ENCODE measurements around the gene C4orf46.

C4orf46 gene

DNA sequence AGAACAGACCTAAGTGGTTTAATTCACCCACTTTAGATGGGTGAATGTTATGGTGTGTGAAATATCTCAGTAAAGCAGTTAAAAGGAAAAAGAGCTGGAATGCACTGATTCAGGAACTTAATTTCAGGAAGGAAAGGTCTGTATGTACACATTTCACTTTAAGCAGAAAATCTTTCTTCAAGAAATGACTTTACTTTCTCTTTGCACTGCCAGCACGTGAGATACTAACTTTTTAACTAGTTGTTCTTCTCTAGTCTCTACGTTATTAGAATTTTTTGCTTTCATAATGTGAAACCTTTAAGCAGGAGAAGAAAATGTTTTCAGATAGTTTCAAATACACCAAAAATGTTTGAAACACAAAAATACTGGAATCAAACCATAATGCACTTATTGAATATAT, 18.8 kb downstream of the C4orf46 start:
- no peak overlapping the region for H3K4me3 ChIP-seq (ENCODE audit: low read depth, low read length)
- H3K9me3 ChIP-seq (ENCODE audit: control insufficient read depth, insufficient read depth, low read depth, low read length), result no peaks in the 10 kb centered on the region
- H3K4me1 ChIP-seq (ENCODE audit: control insufficient read depth, insufficient read depth, low read length), result peaks cover 9% of the 10 kb centered on the region; the same call in 1 of the 2 replicates
- no peak overlapping the region for H3K27ac ChIP-seq (ENCODE audit: low read depth, low read length)
- no peaks in the 10 kb centered on the region for H3K27me3 ChIP-seq (ENCODE audit: control insufficient read depth, insufficient read depth, low read length)
- no peaks in the 10 kb centered on the region for H3K36me3 ChIP-seq (ENCODE audit: control insufficient read depth, insufficient read depth, low read length)
- no peak overlapping the region for H3K9ac ChIP-seq (ENCODE audit: low read length)

DNA sequence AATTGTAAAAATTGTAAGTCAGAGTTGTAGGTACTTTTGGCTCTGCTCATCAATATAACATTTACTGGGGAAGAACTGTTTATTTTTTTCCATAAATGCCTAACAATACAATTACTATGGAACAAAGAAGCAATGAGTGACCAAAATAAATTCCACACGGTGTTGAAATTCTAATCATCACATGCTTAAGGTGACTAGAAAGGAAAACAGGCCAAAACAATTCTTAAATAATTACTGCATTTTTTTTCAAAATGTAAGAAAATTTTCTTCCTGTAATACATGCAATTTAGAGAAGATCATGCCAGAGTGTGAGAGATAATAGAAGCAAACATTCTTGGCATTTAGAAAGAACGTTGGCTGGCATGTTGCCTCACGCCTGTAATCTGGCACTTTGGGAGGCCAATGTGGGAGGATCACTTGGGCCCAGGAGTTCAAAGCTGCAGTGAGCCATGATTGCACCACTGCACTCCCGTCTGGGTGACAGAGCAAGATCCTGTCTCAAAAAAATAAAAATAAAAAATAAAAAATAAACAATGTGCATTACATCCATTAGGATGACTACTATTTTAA, 22.5 kb downstream of the C4orf46 start:
- H3K4me3 ChIP-seq (ENCODE audit: low read depth, low read length), result no peak overlapping the region
- no peaks in the 10 kb centered on the region for H3K36me3 ChIP-seq (ENCODE audit: control insufficient read depth, insufficient read depth, low read length)
- H3K9ac ChIP-seq (ENCODE audit: low read length), result no peak overlapping the region
- no peaks in the 10 kb centered on the region for H3K9me3 ChIP-seq (ENCODE audit: control insufficient read depth, insufficient read depth, low read depth, low read length)
- no peaks in the 10 kb centered on the region for H3K4me1 ChIP-seq (ENCODE audit: control insufficient read depth, insufficient read depth, low read length)
- H3K27me3 ChIP-seq (ENCODE audit: control insufficient read depth, insufficient read depth, low read length), result no peaks in the 10 kb centered on the region
- no peak overlapping the region for H3K27ac ChIP-seq (ENCODE audit: low read depth, low read length)

DNA sequence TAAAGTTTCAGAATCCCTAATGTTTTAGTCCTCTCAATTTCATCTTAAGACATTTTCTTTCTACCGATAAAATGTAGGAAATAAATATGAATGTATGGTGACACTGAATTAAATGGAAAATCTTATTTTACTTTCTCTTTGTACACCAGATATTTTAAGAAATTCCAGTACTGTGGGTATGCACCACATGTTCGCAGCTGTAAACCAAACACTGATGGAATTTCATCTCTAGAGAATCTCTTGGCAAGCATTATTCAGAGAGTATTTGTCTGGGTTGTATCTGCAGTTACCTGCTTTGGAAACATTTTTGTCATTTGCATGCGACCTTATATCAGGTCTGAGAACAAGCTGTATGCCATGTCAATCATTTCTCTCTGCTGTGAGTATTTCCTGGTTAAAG, 26.9 kb downstream of the C4orf46 start:
- no peaks in the 10 kb centered on the region for H3K36me3 ChIP-seq (ENCODE audit: control insufficient read depth, insufficient read depth, low read length)
- H3K9me3 ChIP-seq (ENCODE audit: control insufficient read depth, insufficient read depth, low read depth, low read length), result no peaks in the 10 kb centered on the region
- no peaks in the 10 kb centered on the region for H3K27me3 ChIP-seq (ENCODE audit: control insufficient read depth, insufficient read depth, low read length)
- no peak overlapping the region for H3K27ac ChIP-seq (ENCODE audit: low read depth, low read length)
- no peaks in the 10 kb centered on the region for H3K4me1 ChIP-seq (ENCODE audit: control insufficient read depth, insufficient read depth, low read length)
- no peak overlapping the region for H3K4me3 ChIP-seq (ENCODE audit: low read depth, low read length)
- H3K9ac ChIP-seq (ENCODE audit: low read length), result no peak overlapping the region

DNA sequence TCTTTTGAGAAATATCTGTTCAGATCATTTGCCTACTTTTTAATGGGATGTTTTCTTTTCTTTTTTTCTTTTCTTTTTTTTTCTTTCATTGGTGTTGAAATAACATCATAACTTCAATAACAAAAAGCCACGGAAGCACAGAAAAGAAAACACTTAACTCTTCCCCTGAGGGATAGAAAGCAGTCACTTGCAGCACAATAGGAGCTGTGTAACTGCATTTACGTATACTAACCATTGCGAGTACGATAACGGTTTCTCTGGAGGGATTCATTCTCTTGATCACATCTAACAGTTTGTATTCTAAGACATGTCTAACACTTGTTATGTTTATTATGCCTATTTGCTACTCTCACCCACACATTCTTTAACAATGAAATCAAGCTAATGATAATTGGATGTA, 27.3 kb downstream of the C4orf46 start:
- H3K4me3 ChIP-seq (ENCODE audit: low read depth, low read length), result no peak overlapping the region
- no peaks in the 10 kb centered on the region for H3K36me3 ChIP-seq (ENCODE audit: control insufficient read depth, insufficient read depth, low read length)
- H3K27ac ChIP-seq (ENCODE audit: low read depth, low read length), result no peak overlapping the region
- H3K27me3 ChIP-seq (ENCODE audit: control insufficient read depth, insufficient read depth, low read length), result no peaks in the 10 kb centered on the region
- H3K9ac ChIP-seq (ENCODE audit: low read length), result no peak overlapping the region
- H3K9me3 ChIP-seq (ENCODE audit: control insufficient read depth, insufficient read depth, low read depth, low read length), result no peaks in the 10 kb centered on the region
- no peaks in the 10 kb centered on the region for H3K4me1 ChIP-seq (ENCODE audit: control insufficient read depth, insufficient read depth, low read length)

DNA sequence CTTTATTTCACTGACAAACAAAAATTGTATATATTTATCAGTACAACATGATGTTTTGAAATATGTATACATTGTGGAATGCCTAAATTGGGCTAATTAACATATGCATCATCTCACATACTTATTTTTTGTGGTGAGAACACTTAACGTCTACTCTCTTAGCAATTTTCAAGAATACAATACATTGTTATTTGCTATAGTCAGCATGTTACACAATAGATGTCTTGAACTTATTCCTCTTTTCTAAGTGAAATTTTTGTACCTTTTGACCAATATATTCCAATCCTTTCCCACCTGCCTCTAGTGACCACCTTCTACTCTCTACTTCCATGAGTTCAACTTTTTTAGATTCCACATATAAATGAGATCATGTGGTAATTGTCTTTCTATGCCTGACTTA, 35.1 kb downstream of the C4orf46 start:
- Histone ChIP-seq H3K36me3 (ENCODE audit: control insufficient read depth, insufficient read depth, low read length) (no peaks in the 10 kb centered on the region), H3K4me1 (ENCODE audit: control insufficient read depth, insufficient read depth, low read length) (no peaks in the 10 kb centered on the region), H3K4me3 (ENCODE audit: low read depth, low read length) (no peak overlapping the region), H3K9ac (ENCODE audit: low read length) (no peak overlapping the region), H3K9me3 (ENCODE audit: control insufficient read depth, insufficient read depth, low read depth, low read length) (no peaks in the 10 kb centered on the region), H3K27ac (ENCODE audit: low read depth, low read length) (no peak overlapping the region), H3K27me3 (ENCODE audit: control insufficient read depth, insufficient read depth, low read length) (no peaks in the 10 kb centered on the region)

DNA sequence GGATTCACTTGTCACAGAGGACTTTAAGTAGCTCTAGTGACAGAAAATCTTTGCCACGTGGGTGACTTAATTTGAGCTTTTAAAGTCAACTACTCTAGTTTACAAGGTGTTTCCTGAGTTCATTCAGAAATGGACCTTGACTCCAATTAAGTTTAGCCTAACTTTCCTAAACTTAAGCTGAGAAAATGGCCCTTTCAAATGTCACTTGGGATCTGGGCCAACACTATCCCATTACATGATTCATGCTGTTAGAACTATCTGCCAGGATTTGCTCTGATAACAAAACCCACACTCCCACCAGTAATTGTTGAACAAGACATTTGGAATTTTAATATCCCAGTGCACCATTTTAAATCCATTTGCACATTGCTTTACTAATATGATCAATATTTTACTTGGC, 40.8 kb downstream of the C4orf46 start:
- H3K9me3 ChIP-seq (ENCODE audit: control insufficient read depth, insufficient read depth, low read depth, low read length), result no peaks in the 10 kb centered on the region
- H3K4me3 ChIP-seq (ENCODE audit: low read depth, low read length), result no peak overlapping the region
- H3K9ac ChIP-seq (ENCODE audit: low read length), result no peak overlapping the region
- no peaks in the 10 kb centered on the region for H3K36me3 ChIP-seq (ENCODE audit: control insufficient read depth, insufficient read depth, low read length)
- no peaks in the 10 kb centered on the region for H3K27me3 ChIP-seq (ENCODE audit: control insufficient read depth, insufficient read depth, low read length)
- H3K4me1 ChIP-seq (ENCODE audit: control insufficient read depth, insufficient read depth, low read length), result no peaks in the 10 kb centered on the region
- no peak overlapping the region for H3K27ac ChIP-seq (ENCODE audit: low read depth, low read length)

DNA sequence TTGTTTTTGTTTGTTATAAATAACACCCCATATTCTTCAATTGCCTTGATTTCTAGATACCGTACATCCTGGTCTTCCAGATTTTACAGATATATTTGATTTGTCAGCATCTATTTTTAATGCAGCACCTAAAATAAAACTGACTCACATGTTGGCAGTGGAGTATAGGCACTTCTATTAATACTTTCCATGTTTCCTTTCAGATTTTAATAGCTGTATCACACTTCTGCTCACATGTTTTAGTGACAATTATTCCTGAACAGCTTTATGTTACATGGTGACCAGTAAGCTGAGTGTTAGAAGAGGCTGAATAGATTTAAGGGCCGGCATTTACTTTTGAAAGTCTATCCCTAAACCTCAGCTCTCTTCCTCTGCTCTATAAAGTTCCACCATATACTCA, 46.1 kb downstream of the C4orf46 start:
- Histone ChIP-seq H3K27me3 (ENCODE audit: control insufficient read depth, insufficient read depth, low read length) (no peaks in the 10 kb centered on the region), H3K9ac (ENCODE audit: low read length) (no peak overlapping the region), H3K9me3 (ENCODE audit: control insufficient read depth, insufficient read depth, low read depth, low read length) (no peaks in the 10 kb centered on the region), H3K27ac (ENCODE audit: low read depth, low read length) (no peak overlapping the region), H3K4me1 (ENCODE audit: control insufficient read depth, insufficient read depth, low read length) (no peaks in the 10 kb centered on the region), H3K4me3 (ENCODE audit: low read depth, low read length) (no peak overlapping the region), H3K36me3 (ENCODE audit: control insufficient read depth, insufficient read depth, low read length) (no peaks in the 10 kb centered on the region)

DNA sequence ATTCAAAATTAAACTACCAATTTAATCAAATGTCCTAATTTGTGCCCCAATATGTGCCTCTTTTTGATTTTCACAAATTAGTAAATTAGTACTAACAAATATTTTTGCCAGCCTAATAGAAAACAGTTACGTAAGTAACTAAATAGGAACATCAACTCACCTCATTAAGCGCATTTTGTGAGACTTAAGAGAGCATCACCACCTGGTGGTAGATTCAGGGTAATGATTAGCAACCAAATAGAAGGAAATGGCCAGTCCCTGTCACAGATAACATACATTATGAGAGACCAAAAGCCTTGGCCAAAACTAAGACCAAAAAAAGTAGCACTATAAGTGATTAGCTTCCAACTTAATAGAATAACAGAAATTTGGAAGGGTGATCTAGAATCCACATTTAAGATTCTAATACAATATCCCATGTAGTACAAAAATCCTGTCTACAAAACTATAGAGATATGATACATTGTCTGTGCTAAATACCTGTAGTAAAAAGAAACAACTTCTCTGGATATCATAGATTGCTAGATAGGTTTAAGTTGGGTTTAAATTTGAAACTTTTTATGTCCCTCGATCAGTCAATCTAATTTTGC, 46.7 kb downstream of the C4orf46 start:
- no peaks in the 10 kb centered on the region for H3K36me3 ChIP-seq (ENCODE audit: control insufficient read depth, insufficient read depth, low read length)
- no peak overlapping the region for H3K4me3 ChIP-seq (ENCODE audit: low read depth, low read length)
- H3K4me1 ChIP-seq (ENCODE audit: control insufficient read depth, insufficient read depth, low read length), result no peaks in the 10 kb centered on the region
- no peak overlapping the region for H3K9ac ChIP-seq (ENCODE audit: low read length)
- H3K27ac ChIP-seq (ENCODE audit: low read depth, low read length), result no peak overlapping the region
- no peaks in the 10 kb centered on the region for H3K27me3 ChIP-seq (ENCODE audit: control insufficient read depth, insufficient read depth, low read length)
- H3K9me3 ChIP-seq (ENCODE audit: control insufficient read depth, insufficient read depth, low read depth, low read length), result no peaks in the 10 kb centered on the region

DNA sequence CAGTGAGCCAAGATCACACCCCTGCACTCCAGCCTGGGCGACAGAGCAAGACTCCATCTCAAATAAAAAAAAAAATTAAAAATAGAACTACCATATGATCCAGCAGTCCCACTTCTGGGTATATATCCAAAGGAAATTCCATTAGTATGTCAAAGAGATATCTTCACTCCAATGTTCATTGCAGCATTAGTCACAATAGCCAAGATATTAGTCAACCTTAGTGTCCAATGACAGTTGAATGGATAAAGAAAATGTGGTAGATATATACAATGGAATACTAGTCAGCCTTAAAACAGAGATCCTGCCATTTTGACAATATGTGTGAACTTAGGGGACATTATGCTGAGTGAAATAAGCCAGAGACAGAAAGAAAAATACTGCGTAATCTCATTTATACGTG, 49.4 kb downstream of the C4orf46 start:
- Histone ChIP-seq H3K9me3 (ENCODE audit: control insufficient read depth, insufficient read depth, low read depth, low read length) (no peaks in the 10 kb centered on the region), H3K27ac (ENCODE audit: low read depth, low read length) (no peak overlapping the region), H3K36me3 (ENCODE audit: control insufficient read depth, insufficient read depth, low read length) (no peaks in the 10 kb centered on the region), H3K27me3 (ENCODE audit: control insufficient read depth, insufficient read depth, low read length) (no peaks in the 10 kb centered on the region), H3K9ac (ENCODE audit: low read length) (no peak overlapping the region), H3K4me3 (ENCODE audit: low read depth, low read length) (no peak overlapping the region), H3K4me1 (ENCODE audit: control insufficient read depth, insufficient read depth, low read length) (no peaks in the 10 kb centered on the region)

DNA sequence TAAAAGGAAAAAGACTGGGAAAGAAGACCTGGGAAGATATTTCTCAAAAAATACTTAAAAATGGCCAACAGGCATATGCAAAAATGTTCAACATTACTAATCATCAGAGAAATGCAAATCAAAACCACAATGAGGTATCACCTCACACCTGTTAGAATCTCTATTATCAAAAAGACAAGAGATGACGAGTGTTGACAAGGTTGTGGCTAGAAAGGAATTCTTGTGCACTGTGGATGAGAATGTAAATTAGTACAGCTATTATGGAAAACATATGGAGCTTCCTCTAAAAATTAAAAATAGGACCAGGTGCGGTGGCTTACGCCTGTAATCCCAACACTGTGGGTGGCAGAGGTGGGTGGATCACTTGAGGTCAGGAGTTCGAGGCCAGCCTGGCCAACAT, 50.0 kb downstream of the C4orf46 start:
- H3K27me3 ChIP-seq (ENCODE audit: control insufficient read depth, insufficient read depth, low read length), result no peaks in the 10 kb centered on the region
- H3K9me3 ChIP-seq (ENCODE audit: control insufficient read depth, insufficient read depth, low read depth, low read length), result no peaks in the 10 kb centered on the region
- no peaks in the 10 kb centered on the region for H3K4me1 ChIP-seq (ENCODE audit: control insufficient read depth, insufficient read depth, low read length)
- H3K9ac ChIP-seq (ENCODE audit: low read length), result no peak overlapping the region
- no peaks in the 10 kb centered on the region for H3K36me3 ChIP-seq (ENCODE audit: control insufficient read depth, insufficient read depth, low read length)
- no peak overlapping the region for H3K4me3 ChIP-seq (ENCODE audit: low read depth, low read length)
- no peak overlapping the region for H3K27ac ChIP-seq (ENCODE audit: low read depth, low read length)

DNA sequence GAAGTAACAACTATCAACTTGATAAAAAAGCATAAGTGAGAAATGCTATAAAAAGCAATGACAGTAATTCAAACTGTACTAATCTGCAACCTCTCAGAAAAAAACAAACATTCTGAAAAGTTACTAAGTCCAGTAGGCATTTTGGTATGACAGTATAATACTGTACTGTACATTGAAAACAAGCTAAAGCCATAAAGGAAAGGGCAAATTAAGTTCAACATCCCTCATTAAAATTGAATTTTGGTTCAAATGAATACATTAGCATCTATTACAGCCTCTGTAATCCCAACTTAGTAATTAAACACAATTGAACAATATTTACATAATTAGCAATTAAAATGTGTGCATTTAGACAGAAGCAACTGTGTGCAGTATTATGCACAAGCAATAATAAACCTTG, 53.7 kb downstream of the C4orf46 start:
- H3K4me3 ChIP-seq (ENCODE audit: low read depth, low read length), result no peak overlapping the region
- no peaks in the 10 kb centered on the region for H3K4me1 ChIP-seq (ENCODE audit: control insufficient read depth, insufficient read depth, low read length)
- H3K9ac ChIP-seq (ENCODE audit: low read length), result no peak overlapping the region
- H3K9me3 ChIP-seq (ENCODE audit: control insufficient read depth, insufficient read depth, low read depth, low read length), result no peaks in the 10 kb centered on the region
- H3K36me3 ChIP-seq (ENCODE audit: control insufficient read depth, insufficient read depth, low read length), result no peaks in the 10 kb centered on the region
- no peak overlapping the region for H3K27ac ChIP-seq (ENCODE audit: low read depth, low read length)
- no peaks in the 10 kb centered on the region for H3K27me3 ChIP-seq (ENCODE audit: control insufficient read depth, insufficient read depth, low read length)

Data from HUES6 (cell line).